ENCODE data around the gene TTLL10. TPM values are rescaled to one million over a fixed set of nuclear protein-coding genes. Genes with fewer than 3 reads are reported as not detected.

The TTLL10 gene
- total RNA-seq, 3 donors from 2014 or later (not counting 1 experiment from before 2014, with no cell fraction given) = 0.23 to 1.7 (median 1.7) TPM

DNA sequence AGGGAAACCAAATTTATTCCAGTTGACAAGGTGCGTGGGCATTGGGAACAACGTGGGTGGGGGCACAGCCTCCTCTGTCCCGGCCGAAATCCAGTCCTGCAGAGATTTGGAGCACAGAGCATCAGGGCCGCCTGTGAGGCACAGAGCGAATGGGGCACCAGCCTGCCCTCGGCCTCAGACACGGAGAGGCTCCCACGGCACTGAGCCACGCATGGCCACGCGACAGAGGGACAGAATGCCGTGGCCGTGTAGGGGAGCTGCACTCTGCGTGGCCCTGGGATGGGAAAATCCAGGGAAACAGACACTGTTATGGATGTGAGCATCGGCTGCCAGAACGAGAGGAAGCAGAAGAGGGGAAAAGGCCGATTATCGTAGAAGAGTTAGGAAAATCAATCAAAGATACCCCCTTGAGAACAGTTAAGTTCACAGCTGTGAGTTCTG is 44.3 kb upstream of the TTLL10 start:
- WGBS (ENCODE audit: insufficient coverage) = 91% methylated on average over 19 of the region's 19 CpGs
- no peak for ATAC-seq
- H3K4me1 Mint-ChIP-seq = no peaks in the 10 kb centered on the region
- H3K27ac Mint-ChIP-seq = no peak overlapping the region
- no peak overlapping the region for H3K4me3 Mint-ChIP-seq
- no peak overlapping the region for H3K4me3 ChIP-seq (ENCODE audit: low read length)
- TF ChIP-seq, protein P1, sequence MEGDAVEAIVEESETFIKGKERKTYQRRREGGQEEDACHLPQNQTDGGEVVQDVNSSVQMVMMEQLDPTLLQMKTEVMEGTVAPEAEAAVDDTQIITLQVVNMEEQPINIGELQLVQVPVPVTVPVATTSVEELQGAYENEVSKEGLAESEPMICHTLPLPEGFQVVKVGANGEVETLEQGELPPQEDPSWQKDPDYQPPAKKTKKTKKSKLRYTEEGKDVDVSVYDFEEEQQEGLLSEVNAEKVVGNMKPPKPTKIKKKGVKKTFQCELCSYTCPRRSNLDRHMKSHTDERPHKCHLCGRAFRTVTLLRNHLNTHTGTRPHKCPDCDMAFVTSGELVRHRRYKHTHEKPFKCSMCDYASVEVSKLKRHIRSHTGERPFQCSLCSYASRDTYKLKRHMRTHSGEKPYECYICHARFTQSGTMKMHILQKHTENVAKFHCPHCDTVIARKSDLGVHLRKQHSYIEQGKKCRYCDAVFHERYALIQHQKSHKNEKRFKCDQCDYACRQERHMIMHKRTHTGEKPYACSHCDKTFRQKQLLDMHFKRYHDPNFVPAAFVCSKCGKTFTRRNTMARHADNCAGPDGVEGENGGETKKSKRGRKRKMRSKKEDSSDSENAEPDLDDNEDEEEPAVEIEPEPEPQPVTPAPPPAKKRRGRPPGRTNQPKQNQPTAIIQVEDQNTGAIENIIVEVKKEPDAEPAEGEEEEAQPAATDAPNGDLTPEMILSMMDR (IDR thresholded peaks at IDR 0.05) = no peak
- no peaks in the 10 kb centered on the region for H3K9me3 Mint-ChIP-seq
- no peaks in the 10 kb centered on the region for H3K27me3 Mint-ChIP-seq (ENCODE audit: low read depth in 2 of 2)
- H3K36me3 ChIP-seq (ENCODE audit: control insufficient read depth, insufficient read depth, low read length) = no peaks in the 10 kb centered on the region
- no peak overlapping the region for H3K27ac ChIP-seq (ENCODE audit: low read length)
- no peaks in the 10 kb centered on the region for H3K36me3 Mint-ChIP-seq
- no peaks in the 10 kb centered on the region for H3K27me3 ChIP-seq (ENCODE audit: control insufficient read depth, insufficient read depth, low read length)
- no peaks in the 10 kb centered on the region for H3K4me1 ChIP-seq (ENCODE audit: control insufficient read depth, insufficient read depth, low read length)
- intact Hi-C loops (cut with micrococcal nuclease) = no loop called here
- DNase-seq = no peak
- H3K9me3 ChIP-seq (ENCODE audit: control insufficient read depth, insufficient read depth, low read length) = no peaks in the 10 kb centered on the region

DNA sequence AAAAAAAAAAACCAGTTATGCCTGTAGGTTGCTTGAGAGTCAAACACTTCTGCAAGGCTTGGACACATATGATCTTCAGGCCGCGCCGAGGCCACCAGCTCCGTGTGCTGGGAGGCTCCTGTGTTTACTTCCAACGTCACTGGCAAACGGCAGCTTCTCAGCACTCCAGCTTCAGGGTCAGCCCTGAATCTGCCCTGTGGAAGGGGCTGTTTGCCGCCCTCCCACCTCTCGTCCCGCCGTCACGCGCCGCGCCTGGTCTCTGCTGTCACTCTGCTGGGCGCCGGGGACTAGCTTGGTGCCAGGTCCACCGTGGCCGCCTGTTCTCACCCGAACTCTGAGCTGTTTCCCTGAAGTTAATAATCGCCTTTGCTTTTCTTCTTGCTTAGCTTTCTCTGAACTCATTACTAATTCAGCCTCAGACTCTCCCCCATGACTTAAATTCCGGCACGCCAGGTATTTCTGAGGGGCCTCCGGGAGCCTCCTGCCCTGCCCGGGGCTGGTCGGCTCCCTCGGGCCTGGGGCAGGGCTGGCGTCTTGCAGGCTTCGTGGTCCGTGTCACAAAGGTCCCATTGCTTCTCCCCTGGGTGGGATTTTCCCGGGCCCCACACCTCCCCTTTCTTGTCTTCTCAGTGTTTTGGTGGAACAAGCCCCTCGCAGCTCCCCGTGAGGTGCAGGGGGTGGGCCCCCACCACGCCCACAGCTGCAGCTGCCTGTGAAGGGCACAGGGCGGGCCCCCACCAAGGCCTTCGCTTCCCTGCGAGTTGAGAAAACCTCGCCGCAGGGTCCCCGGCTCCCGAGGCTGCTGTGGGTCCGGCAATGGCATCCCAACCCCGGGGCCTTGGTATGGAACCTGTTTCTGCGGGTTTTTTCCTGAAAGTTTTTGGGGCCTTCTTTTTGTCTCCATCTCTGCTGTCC is 43.2 kb upstream of the TTLL10 start:
- no peaks in the 10 kb centered on the region for H3K36me3 Mint-ChIP-seq
- H3K9me3 Mint-ChIP-seq = no peaks in the 10 kb centered on the region
- TF ChIP-seq, protein P1 (IDR thresholded peaks at IDR 0.05) = no peak
- H3K36me3 ChIP-seq (ENCODE audit: control insufficient read depth, insufficient read depth, low read length) = no peaks in the 10 kb centered on the region
- H3K27ac ChIP-seq (ENCODE audit: low read length) = no peak overlapping the region
- no peak overlapping the region for H3K4me3 ChIP-seq (ENCODE audit: low read length)
- no peaks in the 10 kb centered on the region for H3K27me3 Mint-ChIP-seq (ENCODE audit: low read depth in 2 of 2)
- WGBS (ENCODE audit: insufficient coverage) = 90% methylated on average over 43 of the region's 43 CpGs
- ATAC-seq = no peak
- no peaks in the 10 kb centered on the region for H3K4me1 Mint-ChIP-seq
- H3K9me3 ChIP-seq (ENCODE audit: control insufficient read depth, insufficient read depth, low read length) = no peaks in the 10 kb centered on the region
- H3K4me3 Mint-ChIP-seq = no peak overlapping the region
- no peak for DNase-seq
- no peak overlapping the region for H3K27ac Mint-ChIP-seq
- no peaks in the 10 kb centered on the region for H3K4me1 ChIP-seq (ENCODE audit: control insufficient read depth, insufficient read depth, low read length)
- intact Hi-C loops (cut with micrococcal nuclease) = no loop called here
- H3K27me3 ChIP-seq (ENCODE audit: control insufficient read depth, insufficient read depth, low read length) = no peaks in the 10 kb centered on the region

DNA sequence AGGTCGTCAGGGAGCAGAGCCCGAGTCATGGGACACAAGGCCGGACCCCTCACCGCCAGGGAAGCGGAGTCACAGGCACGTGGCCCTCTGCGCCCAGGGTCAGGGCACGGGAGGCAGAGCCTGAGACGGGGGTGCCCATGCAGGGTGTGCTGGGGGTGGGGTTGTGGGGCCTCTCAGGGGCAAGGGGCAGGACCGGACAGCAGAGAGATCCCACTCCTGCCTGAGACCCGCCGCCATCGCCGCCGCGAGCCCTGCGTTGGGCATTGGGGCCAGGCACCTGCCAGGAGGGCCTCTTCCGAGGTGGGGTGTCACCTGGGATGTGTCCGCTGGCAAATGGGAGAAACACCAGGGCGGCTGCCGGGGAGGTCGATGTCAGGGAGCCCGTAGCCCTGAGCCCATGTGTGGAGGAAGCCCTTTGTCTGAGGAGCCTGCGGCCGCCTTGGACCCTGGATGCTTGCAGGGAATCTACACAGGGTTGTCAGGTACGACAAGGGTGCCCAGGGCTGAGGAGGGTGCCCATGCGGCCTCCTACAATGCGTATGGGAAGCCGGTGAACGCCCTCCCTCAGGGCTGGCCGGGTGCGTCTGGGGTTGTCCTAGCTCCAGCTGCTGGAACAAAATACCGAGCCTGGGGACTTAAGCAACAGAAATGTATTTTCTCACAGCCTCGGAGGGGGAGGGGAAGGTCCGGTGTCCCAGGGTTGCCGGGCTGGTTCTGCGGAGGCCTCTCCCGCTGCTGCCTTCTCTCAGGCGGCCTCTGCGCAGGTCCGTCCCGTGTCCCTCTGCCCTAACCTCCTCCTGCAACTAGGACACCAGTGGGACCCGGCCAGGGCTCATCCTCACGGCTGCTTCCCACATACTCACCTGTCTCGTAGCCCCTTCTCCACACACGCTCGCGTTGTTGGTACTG is 41.4 kb upstream of the TTLL10 start:
- H3K27ac Mint-ChIP-seq = no peak overlapping the region

More for the DNA sequence above, 41.4 kb upstream of the TTLL10 start:
- Histone ChIP-seq H3K4me1 (ENCODE audit: control insufficient read depth, insufficient read depth, low read length) (peaks cover 17% of the 10 kb centered on the region), H3K27ac (ENCODE audit: low read length) (no peak overlapping the region), H3K27me3 (ENCODE audit: control insufficient read depth, insufficient read depth, low read length) (no peaks in the 10 kb centered on the region), H3K9me3 (ENCODE audit: control insufficient read depth, insufficient read depth, low read length) (no peaks in the 10 kb centered on the region), H3K36me3 (ENCODE audit: control insufficient read depth, insufficient read depth, low read length) (no peaks in the 10 kb centered on the region), H3K4me3 (ENCODE audit: low read length) (no peak overlapping the region)
- H3K27me3 Mint-ChIP-seq (ENCODE audit: low read depth in 2 of 2) = no peaks in the 10 kb centered on the region
- 92% methylated on average over 48 of the region's 48 CpGs for WGBS (ENCODE audit: insufficient coverage)
- no peaks in the 10 kb centered on the region for H3K36me3 Mint-ChIP-seq
- intact Hi-C loops (cut with micrococcal nuclease) = no loop called here
- no peaks in the 10 kb centered on the region for H3K9me3 Mint-ChIP-seq
- H3K4me1 Mint-ChIP-seq = peaks cover 0 to 5% of the 10 kb centered on the region in 2 donors
- H3K4me3 Mint-ChIP-seq = no peak overlapping the region
- DNase-seq = no peak
- ATAC-seq = no peak
- TF ChIP-seq, protein P1 (IDR thresholded peaks at IDR 0.05) = no peak

Measured in natural killer cell (primary cell).